OCI-LY1 (cell line): ENCODE measurements around the gene HAX1.

Experiments used
- H2AFZ ChIP-seq: fragments of 200-600 bp; sonication (generic), shearing (Covaris generic); 2 replicates; pipeline ENCODE4 v1.6.0; 2014; ENCODE audit warnings: antibody characterized with exemption, mild to moderate bottlenecking, low read length
- H3F3A ChIP-seq: fragments of 200-600 bp; sonication (generic), shearing (Covaris generic); 2 replicates; pipeline ENCODE4 v1.6.0; 2014; ENCODE audit warnings: mild to moderate bottlenecking, antibody characterized with exemption, low read length, moderate library complexity; ENCODE audit not compliant: insufficient read depth
- H3K27ac ChIP-seq: fragments of 200-600 bp; sonication (generic); 2 replicates; pipeline ENCODE4 v1.5.1; 2014; ENCODE audit warnings: low read length, mixed run types, mild to moderate bottlenecking, low read depth; ENCODE audit not compliant: poor library complexity, severe bottlenecking
- H3K27me3 ChIP-seq: fragments of 200-600 bp; sonication (generic); 2 replicates; pipeline ENCODE4 v1.6.0; 2014; ENCODE audit warnings: antibody characterized with exemption, mild to moderate bottlenecking, low read length, moderate library complexity; ENCODE audit not compliant: insufficient read depth
- H3K36me3 ChIP-seq: fragments of 200-600 bp; sonication (generic); 2 replicates; pipeline ENCODE4 v1.6.1; 2014; ENCODE audit warnings: mild to moderate bottlenecking, antibody characterized with exemption, low read length, moderate library complexity, mixed read lengths; ENCODE audit not compliant: insufficient read depth
- H3K4me1 ChIP-seq: fragments of 200-600 bp; sonication (generic); 2 replicates; pipeline ENCODE4 v1.5.1; 2014; ENCODE audit warnings: mild to moderate bottlenecking, low read length, moderate library complexity; ENCODE audit not compliant: insufficient read depth, severe bottlenecking
- H3K4me2 ChIP-seq: fragments of 200-600 bp; sonication (generic), shearing (Covaris generic); 2 replicates; pipeline ENCODE4 v1.6.1; 2014; ENCODE audit warnings: low read length
- H3K4me3 ChIP-seq: fragments of 200-600 bp; sonication (generic); 2 replicates; pipeline ENCODE4 v1.5.1; 2014; ENCODE audit warnings: low read length, low read depth, mild to moderate bottlenecking, mixed read lengths; ENCODE audit not compliant: poor library complexity, severe bottlenecking
- H3K79me2 ChIP-seq: fragments of 200-600 bp; shearing (Covaris generic); 2 replicates; pipeline ENCODE4 v1.6.1; 2016; ENCODE audit warnings: mixed run types, low read length, mixed read lengths; ENCODE audit not compliant: insufficient read depth
- H3K9ac ChIP-seq: fragments of 200-600 bp; sonication (generic), shearing (Covaris generic); 2 replicates; pipeline ENCODE4 v1.6.1; 2014; ENCODE audit warnings: mild to moderate bottlenecking, low read length, mixed read lengths
- H3K9me2 ChIP-seq: fragments of 200-600 bp; sonication (generic), shearing (Covaris generic); 2 replicates; pipeline ENCODE4 v1.6.1; 2014; ENCODE audit warnings: low read depth, mild to moderate bottlenecking, low read length, mixed read lengths
- H3K9me3 ChIP-seq: fragments of 200-600 bp; shearing (Covaris generic); 2 replicates; pipeline ENCODE4 v1.6.1; 2014; ENCODE audit warnings: low read length, mixed read lengths
- H4K20me1 ChIP-seq: fragments of 200-600 bp; sonication (generic), shearing (Covaris generic); 2 replicates; pipeline ENCODE4 v1.6.0; 2016; ENCODE audit warnings: mild to moderate bottlenecking, low read length; ENCODE audit not compliant: insufficient read depth
- CTCF ChIP-seq: fragments of 200-600 bp; sonication (generic), shearing (Covaris generic); IDR thresholded peaks from 2 replicates; pipeline ENCODE4 v1.5.1; 2017; ENCODE audit warnings: mild to moderate bottlenecking, antibody characterized with exemption, low read length, moderate library complexity, mixed read lengths
- EZH2 ChIP-seq: fragments of 200-600 bp; sonication (generic), shearing (Covaris generic); IDR thresholded peaks from 2 replicates; pipeline ENCODE4 v1.8.0; 2017; ENCODE audit warnings: borderline replicate concordance, mixed run types, mild to moderate bottlenecking, antibody characterized with exemption, low read length, moderate library complexity, mixed read lengths

Gene HAX1

GRCh38 chr1:154240294-154240833, 32.1 kb upstream of the HAX1 start:
- Histone ChIP-seq H3K4me2 (no peak overlapping the region), H3K27ac (no peak overlapping the region), H4K20me1 (0 out of 2 replicates have a peak, but pooled peaks cover 3% of the 10 kb centered on the region), H3K9me3 (no peaks in the 10 kb centered on the region), H3K9me2 (no peaks in the 10 kb centered on the region), H3K79me2 (peaks cover 19% of the 10 kb centered on the region), H3K9ac (no peak overlapping the region), H2AFZ (no peak overlapping the region), H3K4me3 (no peak overlapping the region), H3K36me3 (peaks cover 100% of the 10 kb centered on the region), H3K4me1 (no peaks in the 10 kb centered on the region), H3K27me3 (no peaks in the 10 kb centered on the region), H3F3A (no peaks in the 10 kb centered on the region)
- no peak for TF ChIP-seq EZH2
- no peak for TF ChIP-seq CTCF

- no peak overlapping the region for H3K27ac ChIP-seq
- peaks cover 19% of the 10 kb centered on the region for H3K79me2 ChIP-seq
- no peaks in the 10 kb centered on the region for H3K9me3 ChIP-seq
- no peak overlapping the region for H3K4me3 ChIP-seq
- H3K9me2 ChIP-seq = no peaks in the 10 kb centered on the region
- no peak overlapping the region for H3K9ac ChIP-seq
- H2AFZ ChIP-seq = no peak overlapping the region
- no peaks in the 10 kb centered on the region for H3F3A ChIP-seq
- 0 out of 2 replicates have a peak, but pooled peaks cover 3% of the 10 kb centered on the region for H4K20me1 ChIP-seq
- H3K36me3 ChIP-seq = peaks cover 99% of the 10 kb centered on the region
- no peak for TF ChIP-seq EZH2
- TF ChIP-seq CTCF = no peak
- H3K27me3 ChIP-seq = no peaks in the 10 kb centered on the region
- H3K4me2 ChIP-seq = no peak overlapping the region
- no peaks in the 10 kb centered on the region for H3K4me1 ChIP-seq
Observed at GRCh38 chr1:154241703-154242351, 30.6 kb upstream of the HAX1 start.

GRCh38 chr1:154253671-154254070, 18.8 kb upstream of the HAX1 start:
- Histone ChIP-seq H3K9me3 (no peaks in the 10 kb centered on the region), H2AFZ (no peak overlapping the region), H3K27ac (no peak overlapping the region), H4K20me1 (no peaks in the 10 kb centered on the region), H3K4me1 (no peaks in the 10 kb centered on the region), H3K27me3 (no peaks in the 10 kb centered on the region), H3F3A (no peaks in the 10 kb centered on the region; the same call in 1 of the 2 replicates), H3K4me3 (no peak overlapping the region), H3K4me2 (no peak overlapping the region), H3K9me2 (no peaks in the 10 kb centered on the region), H3K79me2 (no peaks in the 10 kb centered on the region), H3K9ac (no peak overlapping the region), H3K36me3 (peaks cover 98% of the 10 kb centered on the region)
- TF ChIP-seq EZH2 = no peak

GRCh38 chr1:154256686-154257085, 15.7 kb upstream of the HAX1 start:
- no peak overlapping the region for H2AFZ ChIP-seq
- H3K4me2 ChIP-seq = no peak overlapping the region
- no peak for TF ChIP-seq EZH2
- no peak for TF ChIP-seq CTCF
- H3K4me1 ChIP-seq = no peaks in the 10 kb centered on the region
- no peak overlapping the region for H3K4me3 ChIP-seq
- H3K79me2 ChIP-seq = no peaks in the 10 kb centered on the region
- no peak overlapping the region for H3K9ac ChIP-seq
- H3K9me2 ChIP-seq = no peaks in the 10 kb centered on the region
- H3K27ac ChIP-seq = no peak overlapping the region
- H4K20me1 ChIP-seq = no peaks in the 10 kb centered on the region
- H3K27me3 ChIP-seq = no peaks in the 10 kb centered on the region
- H3K36me3 ChIP-seq = peaks cover 98% of the 10 kb centered on the region
- H3K9me3 ChIP-seq = no peaks in the 10 kb centered on the region
- no peaks in the 10 kb centered on the region; the same call in 1 of the 2 replicates for H3F3A ChIP-seq
